Lower leg skin (tissue), 4 donors: ENCODE data around the gene STXBP6. TPM values are rescaled to one million over a fixed set of nuclear protein-coding genes. Genes with fewer than 3 reads are reported as not detected.

Experiments
- DNase-seq, 2 donors: peaks; one replicate each; pipeline ENCODE4 v3.0.0-alpha.2; 2019; ENCODE audit warnings: low spot score in 2 of 2
- H3K4me3 ChIP-seq: fragments of 200-600 bp; sonication (generic); 2 replicates; pipeline ENCODE4 v1.5.1; 2017; ENCODE audit warnings: mild to moderate bottlenecking, low read depth; ENCODE audit not compliant: poor library complexity, severe bottlenecking
- POLR2A ChIP-seq, 2 donors: fragments of 450-650 bp; IDR thresholded peaks; one replicate each; pipeline ENCODE4 v1.6.1; 2016 to 2017; ENCODE audit warnings: antibody characterized with exemption in 2 of 2, mild to moderate bottlenecking in 1 of 2, moderate library complexity in 1 of 2
- WGBS, 2 donors: methylation state at CpG; one replicate each; pipeline ENCODE4 v1.1.5; 2018; 5-methylcytosine and 5-hydroxymethylcytosine counted together
- intact Hi-C: fragments of 100-400 bp; cut with DNase I; formaldehyde crosslinking; loops from one replicate; pipeline ENCODE4 v1.15.0; 2023; ENCODE audit warnings: low total_unique reads
- total RNA-seq, 4 donors: library from RNA; depleted of rRNA; stranded (reverse); fragments of >200 nt; gene quantifications; one replicate each; pipeline ENCODE4 v1.1.0, GENCODE V29; 2016
- TF ChIP-seq, protein P1 (sequence below), 3 donors: fragments of 450-650 bp; IDR thresholded peaks; one replicate each; pipeline ENCODE4 v1.5.1; 2016; ENCODE audit warnings: antibody characterized with exemption in 3 of 3, mild to moderate bottlenecking in 3 of 3, moderate library complexity in 2 of 3

The STXBP6 gene
- total RNA-seq, 4 donors from 2014 or later, result 24.6 to 49.3 (median 36.9) TPM

DNA sequence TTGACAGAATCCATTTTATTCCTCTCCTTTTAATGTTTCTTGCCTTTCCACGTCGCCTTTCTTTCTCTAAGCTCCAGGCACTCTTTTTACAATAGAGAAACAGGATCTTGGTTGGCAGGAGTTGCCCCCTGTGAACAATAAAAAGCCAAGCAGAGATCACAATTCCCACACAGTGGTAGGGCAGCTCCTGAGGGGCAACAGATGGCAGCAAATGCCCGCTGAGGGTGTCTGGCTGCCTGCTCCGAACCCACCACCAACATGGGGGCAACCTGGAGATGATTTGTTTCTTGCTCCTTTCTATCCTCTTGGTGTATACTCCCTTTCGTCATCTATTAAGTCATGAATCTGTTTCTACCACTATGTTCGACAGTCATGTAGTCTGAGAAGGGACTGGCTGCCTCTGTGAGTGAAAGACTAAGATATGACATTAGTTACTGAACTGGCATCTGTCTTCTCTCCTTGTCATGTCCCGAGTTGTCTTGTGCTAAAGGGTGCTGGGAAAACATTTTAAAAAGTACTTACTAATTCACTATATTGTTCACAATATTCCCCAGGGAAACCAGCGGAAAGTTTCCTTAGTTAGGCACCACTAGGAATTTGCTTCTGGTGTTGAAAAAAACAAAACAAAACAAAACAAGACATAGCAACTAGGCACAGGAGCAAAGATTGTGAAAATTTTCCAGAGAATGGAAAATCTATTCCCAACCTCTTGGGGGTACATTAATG is 170.1 kb downstream of the STXBP6 start:
- intact Hi-C loops, result no loop called here
- no peak overlapping the region for H3K4me3 ChIP-seq
- 74 to 78% methylated on average over 8 of the region's 8 CpGs for WGBS, 2 donors
- TF ChIP-seq, protein P1, sequence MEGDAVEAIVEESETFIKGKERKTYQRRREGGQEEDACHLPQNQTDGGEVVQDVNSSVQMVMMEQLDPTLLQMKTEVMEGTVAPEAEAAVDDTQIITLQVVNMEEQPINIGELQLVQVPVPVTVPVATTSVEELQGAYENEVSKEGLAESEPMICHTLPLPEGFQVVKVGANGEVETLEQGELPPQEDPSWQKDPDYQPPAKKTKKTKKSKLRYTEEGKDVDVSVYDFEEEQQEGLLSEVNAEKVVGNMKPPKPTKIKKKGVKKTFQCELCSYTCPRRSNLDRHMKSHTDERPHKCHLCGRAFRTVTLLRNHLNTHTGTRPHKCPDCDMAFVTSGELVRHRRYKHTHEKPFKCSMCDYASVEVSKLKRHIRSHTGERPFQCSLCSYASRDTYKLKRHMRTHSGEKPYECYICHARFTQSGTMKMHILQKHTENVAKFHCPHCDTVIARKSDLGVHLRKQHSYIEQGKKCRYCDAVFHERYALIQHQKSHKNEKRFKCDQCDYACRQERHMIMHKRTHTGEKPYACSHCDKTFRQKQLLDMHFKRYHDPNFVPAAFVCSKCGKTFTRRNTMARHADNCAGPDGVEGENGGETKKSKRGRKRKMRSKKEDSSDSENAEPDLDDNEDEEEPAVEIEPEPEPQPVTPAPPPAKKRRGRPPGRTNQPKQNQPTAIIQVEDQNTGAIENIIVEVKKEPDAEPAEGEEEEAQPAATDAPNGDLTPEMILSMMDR (IDR thresholded peaks at IDR 0.05), result no peak
- no peak for TF ChIP-seq POLR2A (IDR thresholded peaks at IDR 0.05)
- no peak for DNase-seq

DNA sequence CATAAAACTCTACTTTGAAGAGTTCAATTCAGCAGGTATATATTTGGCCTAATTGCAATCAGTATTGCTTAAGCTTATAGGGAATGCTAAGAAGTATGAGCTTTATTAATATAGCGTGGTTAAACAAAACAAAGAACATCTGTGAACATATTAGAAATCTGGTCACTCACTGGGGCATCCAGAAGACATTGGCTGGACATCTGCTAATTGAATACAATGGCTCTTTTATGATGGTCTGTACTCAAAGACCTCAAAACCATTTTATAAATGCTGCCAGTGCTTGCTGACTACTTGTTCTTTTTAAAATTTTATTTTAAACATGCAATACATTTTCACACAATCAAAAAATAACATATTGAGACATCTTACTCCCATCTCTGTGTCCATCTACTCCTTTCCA is 173.0 kb downstream of the STXBP6 start:
- WGBS, 2 donors, result 62 to 74% methylated on average over 1 of the region's 1 CpG
- no peak for DNase-seq

GRCh38 chr14:24875991-24876878 is 173.7 kb downstream of the STXBP6 start:
- no peak for DNase-seq
- intact Hi-C loops, result no loop called here
- TF ChIP-seq, protein P1 (IDR thresholded peaks at IDR 0.05), result no peak
- TF ChIP-seq POLR2A (IDR thresholded peaks at IDR 0.05), result no peak
- WGBS, 2 donors, result 58 to 63% methylated on average over 4 of the region's 4 CpGs
- no peak overlapping the region for H3K4me3 ChIP-seq

More for the DNA sequence above, 173.0 kb downstream of the STXBP6 start:
- TF ChIP-seq, protein P1 (IDR thresholded peaks at IDR 0.05), result no peak
- TF ChIP-seq POLR2A (IDR thresholded peaks at IDR 0.05), result no peak
- H3K4me3 ChIP-seq, result no peak overlapping the region
- intact Hi-C loops, result no loop called here

DNA sequence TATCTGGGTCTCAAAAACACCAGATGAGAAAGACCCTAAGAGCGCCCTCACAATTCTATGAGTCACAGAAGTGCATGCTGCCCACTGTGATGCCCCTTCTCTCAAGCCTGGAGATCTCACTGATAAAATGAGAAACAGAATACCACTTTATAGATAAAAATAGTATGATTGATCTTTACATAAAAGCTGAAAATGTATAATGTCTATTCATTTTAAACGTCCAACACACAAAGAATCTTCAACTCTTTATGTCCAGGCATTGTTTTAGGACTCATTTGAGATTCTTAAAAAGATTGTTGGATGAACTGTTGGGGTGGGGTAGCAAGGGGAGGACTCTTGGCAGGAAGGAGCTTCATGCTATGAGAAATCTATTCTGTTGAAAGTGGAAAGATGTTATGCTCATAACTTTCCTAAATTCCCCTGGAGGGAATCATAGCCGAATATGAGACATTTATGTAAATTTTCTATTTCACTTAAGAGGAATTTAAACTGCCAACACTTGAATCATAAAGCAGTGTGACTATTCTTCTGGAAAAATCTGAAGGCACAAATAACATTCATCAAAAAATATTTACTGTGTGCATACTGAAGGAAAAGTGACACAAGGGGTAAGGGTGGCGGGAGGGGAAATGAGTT is 174.6 kb downstream of the STXBP6 start:
- no peak for DNase-seq
- no peak overlapping the region for H3K4me3 ChIP-seq
- 61 to 64% methylated on average over 4 of the region's 4 CpGs for WGBS, 2 donors
- TF ChIP-seq, protein P1 (IDR thresholded peaks at IDR 0.05), result no peak
- TF ChIP-seq POLR2A (IDR thresholded peaks at IDR 0.05), result no peak
- intact Hi-C loops, result no loop called here

GRCh38 chr14:24874514-24875202 is 175.3 kb downstream of the STXBP6 start:
- no peak for DNase-seq
- intact Hi-C loops, result no loop called here
- WGBS, 2 donors, result 96% methylated on average over 8 of the region's 8 CpGs
- TF ChIP-seq, protein P1 (IDR thresholded peaks at IDR 0.05), result no peak
- no peak for TF ChIP-seq POLR2A (IDR thresholded peaks at IDR 0.05)
- H3K4me3 ChIP-seq, result no peak overlapping the region
